Measurements from ENCODE around the gene RNF19B. TPM values are rescaled to one million over a fixed set of nuclear protein-coding genes. Genes with fewer than 3 reads are reported as not detected.
"Not testable (repeated sequence)": the region's sequence is repeated elsewhere in the genome, so short reads cannot be mapped to it uniquely, and the experiment has no call there.

The RNF19B gene
- total RNA-seq, 1 donor from 2014 or later, result 46.8 TPM

GRCh38 chr1:32925403-32926162 is 39.0 kb downstream of the RNF19B start:
- intact Hi-C loops (cut with micrococcal nuclease), result no loop called here
- peaks cover 2% of the 10 kb centered on the region for H3K36me3 Mint-ChIP-seq (ENCODE audit: low read depth)
- H3K27me3 Mint-ChIP-seq, result peaks cover 51% of the 10 kb centered on the region
- DNase-seq, result peak; percentile 73
- peak overlapping the region; percentile 28 for H3K4me3 Mint-ChIP-seq
- H3K4me1 Mint-ChIP-seq, result peaks cover 14% of the 10 kb centered on the region
- peak overlapping the region; percentile 0 for H3K27ac Mint-ChIP-seq
- no peaks in the 10 kb centered on the region for H3K9me3 Mint-ChIP-seq

GRCh38 chr1:32924881-32925344 is 39.7 kb downstream of the RNF19B start:
- no peak overlapping the region for H3K4me3 Mint-ChIP-seq
- peaks cover 2% of the 10 kb centered on the region for H3K36me3 Mint-ChIP-seq (ENCODE audit: low read depth)
- H3K9me3 Mint-ChIP-seq, result no peaks in the 10 kb centered on the region
- intact Hi-C loops (cut with micrococcal nuclease), result no loop called here
- peaks cover 53% of the 10 kb centered on the region for H3K27me3 Mint-ChIP-seq
- peaks cover 17% of the 10 kb centered on the region for H3K4me1 Mint-ChIP-seq
- H3K27ac Mint-ChIP-seq, result no peak overlapping the region
- no peak for DNase-seq

GRCh38 chr1:32920833-32921232 is 43.8 kb downstream of the RNF19B start:
- H3K27ac Mint-ChIP-seq, result no peak overlapping the region
- H3K27me3 Mint-ChIP-seq, result peaks cover 49% of the 10 kb centered on the region
- intact Hi-C loops (cut with micrococcal nuclease), result no loop called here
- H3K9me3 Mint-ChIP-seq, result no peaks in the 10 kb centered on the region
- H3K4me3 Mint-ChIP-seq, result no peak overlapping the region
- H3K4me1 Mint-ChIP-seq, result peaks cover 27% of the 10 kb centered on the region
- peaks cover 2% of the 10 kb centered on the region for H3K36me3 Mint-ChIP-seq (ENCODE audit: low read depth)
- no peak for DNase-seq

GRCh38 chr1:32919811-32920733 is 44.5 kb downstream of the RNF19B start:
- H3K27me3 Mint-ChIP-seq, result peaks cover 44% of the 10 kb centered on the region
- no peak for DNase-seq
- H3K4me3 Mint-ChIP-seq, result no peak overlapping the region

GRCh38 chr1:32918179-32918578 is 46.4 kb downstream of the RNF19B start:
- Mint-ChIP-seq H3K36me3 (ENCODE audit: low read depth) (no peaks in the 10 kb centered on the region), H3K27ac (no peak overlapping the region), H3K4me1 (peaks cover 14% of the 10 kb centered on the region), H3K27me3 (peaks cover 34% of the 10 kb centered on the region), H3K9me3 (no peaks in the 10 kb centered on the region), H3K4me3 (no peak overlapping the region)
- DNase-seq, result no peak
- intact Hi-C loops (cut with micrococcal nuclease), result no loop called here

More at GRCh38 chr1:32919811-32920733, 44.5 kb downstream of the RNF19B start:
- peaks cover 20% of the 10 kb centered on the region for H3K4me1 Mint-ChIP-seq
- H3K9me3 Mint-ChIP-seq, result no peaks in the 10 kb centered on the region
- H3K27ac Mint-ChIP-seq, result no peak overlapping the region
- intact Hi-C loops (cut with micrococcal nuclease), result no loop called here
- peaks cover 2% of the 10 kb centered on the region for H3K36me3 Mint-ChIP-seq (ENCODE audit: low read depth)

GRCh38 chr1:32917521-32917920 is 47.1 kb downstream of the RNF19B start:
- H3K27me3 Mint-ChIP-seq, result peaks cover 29% of the 10 kb centered on the region
- peak; percentile 77 for DNase-seq

GRCh38 chr1:32915766-32916706 is 48.6 kb downstream of the RNF19B start:
- Mint-ChIP-seq H3K9me3 (no peaks in the 10 kb centered on the region), H3K4me3 (no peak overlapping the region), H3K27ac (no peak overlapping the region), H3K27me3 (peaks cover 29% of the 10 kb centered on the region), H3K36me3 (ENCODE audit: low read depth) (no peaks in the 10 kb centered on the region), H3K4me1 (peaks cover 14% of the 10 kb centered on the region)
- DNase-seq, result no peak
- intact Hi-C loops (cut with micrococcal nuclease), result no loop called here

More at GRCh38 chr1:32917521-32917920, 47.1 kb downstream of the RNF19B start:
- no peaks in the 10 kb centered on the region for H3K9me3 Mint-ChIP-seq
- no peak overlapping the region for H3K4me3 Mint-ChIP-seq
- intact Hi-C loops (cut with micrococcal nuclease), result no loop called here
- H3K27ac Mint-ChIP-seq, result no peak overlapping the region
- peaks cover 14% of the 10 kb centered on the region for H3K4me1 Mint-ChIP-seq
- no peaks in the 10 kb centered on the region for H3K36me3 Mint-ChIP-seq (ENCODE audit: low read depth)

GRCh38 chr1:32910319-32910718 is 54.3 kb downstream of the RNF19B start:
- Mint-ChIP-seq H3K9me3 (no peaks in the 10 kb centered on the region), H3K4me3 (no peak overlapping the region), H3K27me3 (peaks cover 18% of the 10 kb centered on the region), H3K4me1 (no peaks in the 10 kb centered on the region), H3K27ac (no peak overlapping the region), H3K36me3 (ENCODE audit: low read depth) (no peaks in the 10 kb centered on the region)
- intact Hi-C loops (cut with micrococcal nuclease), result no loop called here
- no peak for DNase-seq

- H3K4me3 Mint-ChIP-seq, result no peak overlapping the region
- no peak overlapping the region for H3K27ac Mint-ChIP-seq
- H3K36me3 Mint-ChIP-seq (ENCODE audit: low read depth), result no peaks in the 10 kb centered on the region
- intact Hi-C loops (cut with micrococcal nuclease), result no loop called here
- H3K4me1 Mint-ChIP-seq, result no peaks in the 10 kb centered on the region
- DNase-seq, result no peak
- H3K9me3 Mint-ChIP-seq, result no peaks in the 10 kb centered on the region
- peaks cover 29% of the 10 kb centered on the region for H3K27me3 Mint-ChIP-seq
These were observed 57.2 kb downstream of the RNF19B start for GRCh38 chr1:32907435-32907834.

- H3K4me3 Mint-ChIP-seq, result no peak overlapping the region
- peaks cover under 1% of the 10 kb centered on the region for H3K4me1 Mint-ChIP-seq
- no peaks in the 10 kb centered on the region for H3K36me3 Mint-ChIP-seq (ENCODE audit: low read depth)
- intact Hi-C loops (cut with micrococcal nuclease), result no loop called here
- no peak overlapping the region for H3K27ac Mint-ChIP-seq
- peaks cover 36% of the 10 kb centered on the region for H3K27me3 Mint-ChIP-seq
- no peak for DNase-seq
- H3K9me3 Mint-ChIP-seq, result no peaks in the 10 kb centered on the region
These were observed 58.0 kb downstream of the RNF19B start for GRCh38 chr1:32906654-32907053.

GRCh38 chr1:32905588-32905987 is 59.0 kb downstream of the RNF19B start:
- H3K36me3 Mint-ChIP-seq (ENCODE audit: low read depth); H3K9me3 Mint-ChIP-seq; intact Hi-C loops (cut with micrococcal nuclease); DNase-seq; H3K27ac Mint-ChIP-seq; H3K4me3 Mint-ChIP-seq; H3K4me1 Mint-ChIP-seq: not testable (repeated sequence)
- H3K27me3 Mint-ChIP-seq, result peaks cover 41% of the 10 kb centered on the region

- intact Hi-C loops (cut with micrococcal nuclease), result no loop called here
- peaks cover 43% of the 10 kb centered on the region for H3K27me3 Mint-ChIP-seq
These were observed 59.8 kb downstream of the RNF19B start for GRCh38 chr1:32904797-32905196.

More at GRCh38 chr1:32904797-32905196, 59.8 kb downstream of the RNF19B start:
- Mint-ChIP-seq H3K4me3 (no peak overlapping the region), H3K4me1 (peaks cover 2% of the 10 kb centered on the region), H3K9me3 (no peaks in the 10 kb centered on the region), H3K36me3 (ENCODE audit: low read depth) (no peaks in the 10 kb centered on the region), H3K27ac (no peak overlapping the region)
- no peak for DNase-seq
